ENCODE data around the gene R3HCC1L. TPM values are rescaled to one million over a fixed set of nuclear protein-coding genes. Genes with fewer than 3 reads are reported as not detected.
"Not testable (repeated sequence)": the region's sequence is repeated elsewhere in the genome, so short reads cannot be mapped to it uniquely, and the experiment has no call there.

The R3HCC1L gene
- total and polyA plus RNA-seq, 2 of the 4 experiments (the other 2 are of a cell fraction) = 8.3 to 14.7 TPM

DNA sequence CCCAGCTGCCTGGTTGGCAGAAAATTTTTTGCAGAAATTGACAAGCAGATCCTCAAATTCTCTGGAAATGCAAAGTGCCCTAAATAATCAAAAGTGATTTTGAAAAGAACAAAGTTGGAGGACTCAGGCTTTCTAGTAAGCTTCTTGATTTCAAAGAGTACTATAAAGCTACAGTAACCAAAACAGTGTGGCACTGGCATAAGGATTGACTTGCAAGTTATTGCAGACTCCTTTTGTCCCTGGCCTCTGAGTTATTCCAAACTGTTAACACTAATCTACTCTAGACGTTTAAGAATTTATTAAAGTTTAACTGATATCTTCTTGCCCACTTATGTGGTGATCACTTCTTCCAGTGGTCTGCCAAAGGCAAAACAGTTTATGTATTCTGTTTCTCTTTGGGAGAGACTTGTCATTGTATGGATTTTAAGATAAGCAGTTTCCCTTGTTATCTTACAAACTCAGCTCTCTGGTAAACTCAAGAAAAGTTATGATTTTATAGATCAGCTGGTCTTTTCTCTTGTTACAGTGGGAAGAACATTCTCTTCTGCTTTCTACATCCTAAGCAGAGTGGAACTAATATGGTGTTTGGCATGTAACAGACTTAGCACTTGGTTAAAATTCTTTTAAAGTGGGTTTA, 92.2 kb downstream of the R3HCC1L start:
- H2AK5ac ChIP-seq (ENCODE audit: low read depth, low read length) = no peak overlapping the region
- peaks cover 7% of the 10 kb centered on the region for H3K9me1 ChIP-seq (ENCODE audit: insufficient read depth, low read length)
- peaks cover 16 to 21% of the 10 kb centered on the region in 2 experiments for H3K79me1 ChIP-seq (ENCODE audit: low read depth in 1 of 2, low read length in 2 of 2)
- H3K18ac ChIP-seq (ENCODE audit: low read depth, low read length) = no peak overlapping the region
- peaks cover 14% of the 10 kb centered on the region for H4K20me1 ChIP-seq (ENCODE audit: insufficient read depth, low read length)
- H3K9ac ChIP-seq (ENCODE audit: low read depth, low read length) = no peak overlapping the region
- no peak overlapping the region for H2BK15ac ChIP-seq (ENCODE audit: low read depth, low read length)
- POLR2A ChIA-PET (ENCODE audit: unreplicated experiment) = no interaction called here
- H3K27me3 ChIP-seq (ENCODE audit: control insufficient read depth, insufficient read depth, low read length) = no peaks in the 10 kb centered on the region
- H3K14ac ChIP-seq (replicated peaks; ENCODE audit: low read depth, low read length) = no peak overlapping the region
- H3K4me2 ChIP-seq (ENCODE audit: low read depth, low read length) = no peak overlapping the region
- H3K4ac ChIP-seq (ENCODE audit: low read depth, low read length) = no peak overlapping the region
- TF ChIP-seq MXI1 (IDR thresholded peaks at IDR 0.05; ENCODE audit: borderline replicate concordance, low read depth, low read length) = no peak
- H4K91ac ChIP-seq (ENCODE audit: insufficient read depth, low read depth, low read length) = no peak overlapping the region
- no peak overlapping the region for H4K5ac ChIP-seq (ENCODE audit: low read depth, low read length)
- no peak for ATAC-seq (ENCODE audit: low read depth)
- no peaks in the 10 kb centered on the region for H3K36me3 ChIP-seq (ENCODE audit: control insufficient read depth, insufficient read depth, low read length)
- WGBS, 2 experiments (ENCODE audit: extremely low coverage in 2 of 2, insufficient read length in 1 of 2) = no CpG with 5 or more reads among the region's 1 CpG
- no peaks in the 10 kb centered on the region for H3K9me3 ChIP-seq (ENCODE audit: control insufficient read depth, insufficient read depth, low read length)
- no peak overlapping the region for H4K8ac ChIP-seq (ENCODE audit: low read depth in 2 of 2, low read length in 2 of 2)
- no TSS peak for BruUV-seq (replicated peaks)
- no peak overlapping the region for H2AFZ ChIP-seq (replicated peaks; ENCODE audit: low read length, poor library complexity)
- no peak for DNase-seq
- intact Hi-C loops (cut with micrococcal nuclease) (loop anchor here (5.0 kb wide), 1 partner anchor 54 kb away; no protein-coding TSS in a partner anchor), in situ Hi-C loops (cut with MboI; ENCODE audit: low sequenced_read_pairs) (no loop called here), dilution Hi-C loops (cut with HindIII; ENCODE audit: low sequenced_read_pairs, unreplicated experiment) (no loop called here)
- CTCF ChIA-PET = no interaction called here
- no peak overlapping the region for H2BK120ac ChIP-seq (ENCODE audit: low read depth, low read length)
- peaks cover 10% of the 10 kb centered on the region for H3K4me1 ChIP-seq (ENCODE audit: control insufficient read depth, insufficient read depth, low read length)
- no peak overlapping the region for H2AK9ac ChIP-seq (replicated peaks; ENCODE audit: low read depth, low read length, poor library complexity)
- H2BK20ac ChIP-seq (ENCODE audit: low read depth, low read length) = no peak overlapping the region
- H3K56ac ChIP-seq (ENCODE audit: extremely low read depth, insufficient read depth, low read length) = no peak overlapping the region
- no peak overlapping the region for H3K4me3 ChIP-seq (ENCODE audit: insufficient read depth, low read depth, low read length)
- no peak overlapping the region for H2BK5ac ChIP-seq (ENCODE audit: low read depth, low read length, poor library complexity, severe bottlenecking)
- no peak overlapping the region for H3K27ac ChIP-seq (ENCODE audit: insufficient read depth, low read length)
- H3K23ac ChIP-seq (ENCODE audit: low read depth, low read length) = no peak overlapping the region

DNA sequence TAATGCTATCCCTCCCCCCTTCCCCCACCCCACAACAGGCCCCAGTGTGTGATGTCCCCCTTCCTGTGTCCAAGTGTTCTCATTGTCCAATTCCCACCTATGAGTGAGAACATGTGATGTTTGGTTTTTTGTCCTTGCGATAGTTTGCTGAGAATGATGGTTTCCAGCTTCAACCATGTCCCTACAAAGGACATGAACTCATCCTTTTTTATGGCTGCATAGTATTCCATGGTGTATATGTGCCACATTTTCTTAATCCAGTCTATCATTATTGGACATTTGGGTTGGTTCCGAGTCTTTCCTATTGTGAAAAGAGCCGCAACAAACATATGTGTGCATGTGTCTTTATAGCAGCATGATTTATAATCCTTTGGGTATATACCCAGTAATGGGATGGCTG, 93.3 kb downstream of the R3HCC1L start:
- H3K18ac ChIP-seq (ENCODE audit: low read depth, low read length); H2BK15ac ChIP-seq (ENCODE audit: low read depth, low read length); H2BK120ac ChIP-seq (ENCODE audit: low read depth, low read length); H3K23ac ChIP-seq (ENCODE audit: low read depth, low read length); DNase-seq; in situ Hi-C loops (cut with MboI; ENCODE audit: low sequenced_read_pairs); POLR2A ChIA-PET (ENCODE audit: unreplicated experiment); H3K9me1 ChIP-seq (ENCODE audit: insufficient read depth, low read length); dilution Hi-C loops (cut with HindIII; ENCODE audit: low sequenced_read_pairs, unreplicated experiment); H2BK5ac ChIP-seq (ENCODE audit: low read depth, low read length, poor library complexity, severe bottlenecking); BruUV-seq (replicated peaks); H3K4me2 ChIP-seq (ENCODE audit: low read depth, low read length); H2AK5ac ChIP-seq (ENCODE audit: low read depth, low read length); H3K14ac ChIP-seq (replicated peaks; ENCODE audit: low read depth, low read length); H2BK20ac ChIP-seq (ENCODE audit: low read depth, low read length); H4K5ac ChIP-seq (ENCODE audit: low read depth, low read length); H2AK9ac ChIP-seq (replicated peaks; ENCODE audit: low read depth, low read length, poor library complexity); H3K9ac ChIP-seq (ENCODE audit: low read depth, low read length); H3K4me3 ChIP-seq (ENCODE audit: insufficient read depth, low read depth, low read length); H2AFZ ChIP-seq (replicated peaks; ENCODE audit: low read length, poor library complexity); H3K36me3 ChIP-seq (ENCODE audit: control insufficient read depth, insufficient read depth, low read length); H4K91ac ChIP-seq (ENCODE audit: insufficient read depth, low read depth, low read length); ATAC-seq (ENCODE audit: low read depth); H3K4ac ChIP-seq (ENCODE audit: low read depth, low read length); CTCF ChIA-PET; H4K8ac ChIP-seq (ENCODE audit: low read depth in 2 of 2, low read length in 2 of 2); H3K27ac ChIP-seq (ENCODE audit: insufficient read depth, low read length); H3K56ac ChIP-seq (ENCODE audit: extremely low read depth, insufficient read depth, low read length); H3K27me3 ChIP-seq (ENCODE audit: control insufficient read depth, insufficient read depth, low read length); H3K9me3 ChIP-seq (ENCODE audit: control insufficient read depth, insufficient read depth, low read length): not testable (repeated sequence)
- H3K4me1 ChIP-seq (ENCODE audit: control insufficient read depth, insufficient read depth, low read length) = peaks cover 10% of the 10 kb centered on the region
- no CpG with 5 or more reads among the region's 3 CpGs for WGBS, 2 experiments (ENCODE audit: extremely low coverage in 2 of 2, insufficient read length in 1 of 2)
- H4K20me1 ChIP-seq (ENCODE audit: insufficient read depth, low read length) = peaks cover 14% of the 10 kb centered on the region
- peaks cover 21% of the 10 kb centered on the region in 2 experiments for H3K79me1 ChIP-seq (ENCODE audit: low read depth in 1 of 2, low read length in 2 of 2)
- intact Hi-C loops (cut with micrococcal nuclease) = loop anchor here (5.0 kb wide), 1 partner anchor 55 kb away; no protein-coding TSS in a partner anchor
